Suprapubic skin (tissue), 4 donors: ENCODE results near the gene DCUN1D3. TPM values are rescaled to one million over a fixed set of nuclear protein-coding genes. Genes with fewer than 3 reads are reported as not detected.
A peak's percentile ranks its signal among the peaks of the same experiment; 100 is the strongest.

Source experiments
- DNase-seq, 2 donors: peaks; one replicate each; pipeline ENCODE4 v3.0.0-alpha.2; 2019; ENCODE audit warnings: low spot score in 2 of 2
- H3K27ac ChIP-seq: fragments of 200-600 bp; sonication (generic); one replicate; pipeline ENCODE4 v1.5.1; 2019
- H3K27me3 ChIP-seq: fragments of 200-600 bp; sonication (generic); one replicate; pipeline ENCODE4 v1.5.1; 2019
- H3K36me3 ChIP-seq: fragments of 200-600 bp; sonication (generic); one replicate; pipeline ENCODE4 v1.5.1; 2019
- H3K4me1 ChIP-seq: fragments of 200-600 bp; sonication (generic); one replicate; pipeline ENCODE4 v1.5.1; 2019
- H3K4me3 ChIP-seq: fragments of 200-600 bp; sonication (generic); one replicate; pipeline ENCODE4 v1.5.1; 2019; ENCODE audit warnings: mild to moderate bottlenecking
- H3K9me3 ChIP-seq: fragments of 200-600 bp; sonication (generic); one replicate; pipeline ENCODE4 v1.5.1; 2019
- CTCF ChIP-seq, 2 donors: fragments of 200-600 bp in 1 of 2; fragments of 450-650 bp in 1 of 2; sonication (generic) in 1 of 2; IDR thresholded peaks; one replicate each; pipeline ENCODE4 v1.5.1; 2016 to 2019; ENCODE audit warnings: antibody characterized with exemption in 2 of 2, mild to moderate bottlenecking in 1 of 2, moderate library complexity in 1 of 2
- EP300 ChIP-seq: sonication (generic); formaldehyde crosslinking; IDR thresholded peaks from one replicate; pipeline ENCODE4 v1.6.1; 2017; ENCODE audit warnings: antibody characterized with exemption
- POLR2A ChIP-seq, 2 donors: fragments of 450-650 bp; IDR thresholded peaks; one replicate each; pipeline ENCODE4 v1.6.1; 2017; ENCODE audit warnings: antibody characterized with exemption in 2 of 2, mild to moderate bottlenecking in 2 of 2, moderate library complexity in 2 of 2
- POLR2AphosphoS5 ChIP-seq, 3 donors: sonication (generic); formaldehyde crosslinking; IDR thresholded peaks; one replicate each; pipeline ENCODE4 v1.6.1; 2017; ENCODE audit warnings: antibody characterized with exemption in 3 of 3
- WGBS: methylation state at CpG from one replicate; pipeline ENCODE4 v1.1.5; 2018; 5-methylcytosine and 5-hydroxymethylcytosine counted together
- total RNA-seq, 4 donors: library from RNA; depleted of rRNA; stranded (reverse); fragments of >200 nt; gene quantifications; one replicate each; pipeline ENCODE4 v1.1.0, GENCODE V29; 2016

DCUN1D3 gene
- total RNA-seq, 4 donors from 2014 or later: 16.6 to 31.8 (median 21.1) TPM

- peak overlapping the region; percentile 2 for H3K27ac ChIP-seq
- TF ChIP-seq EP300 (no peak), POLR2A (IDR thresholded peaks at IDR 0.05) (no peak), POLR2AphosphoS5 (IDR thresholded peaks at IDR 0.05) (no peak), CTCF (IDR thresholded peaks at IDR 0.05) (no peak)
- peaks cover 41% of the 10 kb centered on the region for H3K4me1 ChIP-seq
- H3K27me3 ChIP-seq: no peaks in the 10 kb centered on the region
- 67% methylated on average over 3 of the region's 3 CpGs for WGBS
- no peaks in the 10 kb centered on the region for H3K9me3 ChIP-seq
- peak overlapping the region; percentile 61 for H3K4me3 ChIP-seq
- DNase-seq: no peak
- peaks cover 16% of the 10 kb centered on the region for H3K36me3 ChIP-seq
These were observed 2.2 kb downstream of the DCUN1D3 start for GRCh38 chr16:20897922-20898321.

- no peaks in the 10 kb centered on the region for H3K9me3 ChIP-seq
- 85% methylated on average over 4 of the region's 4 CpGs for WGBS
- no peak overlapping the region for H3K4me3 ChIP-seq
- no peaks in the 10 kb centered on the region for H3K27me3 ChIP-seq
- TF ChIP-seq POLR2A (IDR thresholded peaks at IDR 0.05): no peak
- TF ChIP-seq EP300: no peak
- TF ChIP-seq POLR2AphosphoS5 (IDR thresholded peaks at IDR 0.05): no peak
- TF ChIP-seq CTCF (IDR thresholded peaks at IDR 0.05): no peak
- peaks cover 36% of the 10 kb centered on the region for H3K4me1 ChIP-seq
- peaks cover 16% of the 10 kb centered on the region for H3K36me3 ChIP-seq
- no peak overlapping the region for H3K27ac ChIP-seq
- DNase-seq: no peak
These were observed 2.8 kb downstream of the DCUN1D3 start for GRCh38 chr16:20897253-20897897.

GRCh38 chr16:20894388-20894787, 5.8 kb downstream of the DCUN1D3 start:
- H3K36me3 ChIP-seq: peaks cover 23% of the 10 kb centered on the region
- H3K27me3 ChIP-seq: no peaks in the 10 kb centered on the region
- no peaks in the 10 kb centered on the region for H3K9me3 ChIP-seq
- H3K27ac ChIP-seq: no peak overlapping the region
- peaks cover 30% of the 10 kb centered on the region for H3K4me1 ChIP-seq
- H3K4me3 ChIP-seq: no peak overlapping the region
- no peak for DNase-seq
- 88% methylated on average over 2 of the region's 2 CpGs for WGBS
- TF ChIP-seq CTCF (IDR thresholded peaks at IDR 0.05) (no peak), POLR2A (IDR thresholded peaks at IDR 0.05) (no peak), EP300 (no peak), POLR2AphosphoS5 (IDR thresholded peaks at IDR 0.05) (no peak)

- DNase-seq: no peak
- Histone ChIP-seq H3K4me3 (no peak overlapping the region), H3K27ac (no peak overlapping the region), H3K27me3 (no peaks in the 10 kb centered on the region), H3K4me1 (peaks cover 19% of the 10 kb centered on the region), H3K9me3 (no peaks in the 10 kb centered on the region), H3K36me3 (peaks cover 9% of the 10 kb centered on the region)
- TF ChIP-seq CTCF (IDR thresholded peaks at IDR 0.05): no peak
- no peak for TF ChIP-seq EP300
- no peak for TF ChIP-seq POLR2AphosphoS5 (IDR thresholded peaks at IDR 0.05)
- no peak for TF ChIP-seq POLR2A (IDR thresholded peaks at IDR 0.05)
- WGBS: 71% methylated on average over 4 of the region's 4 CpGs
These were observed 10.4 kb downstream of the DCUN1D3 start for GRCh38 chr16:20889625-20890275.

- Histone ChIP-seq H3K27ac (no peak overlapping the region), H3K36me3 (peaks cover 6% of the 10 kb centered on the region), H3K27me3 (no peaks in the 10 kb centered on the region), H3K4me3 (no peak overlapping the region), H3K9me3 (no peaks in the 10 kb centered on the region), H3K4me1 (peaks cover 38% of the 10 kb centered on the region)
- TF ChIP-seq CTCF (IDR thresholded peaks at IDR 0.05): no peak
- TF ChIP-seq POLR2AphosphoS5 (IDR thresholded peaks at IDR 0.05): no peak
- no peak for TF ChIP-seq POLR2A (IDR thresholded peaks at IDR 0.05)
- TF ChIP-seq EP300: no peak
- 100% methylated on average over 1 of the region's 1 CpG for WGBS
- DNase-seq: no peak
These were observed 13.0 kb downstream of the DCUN1D3 start for GRCh38 chr16:20887207-20887606.
